HCT116 (cell line): ENCODE data around the gene VEPH1. TPM values are rescaled to one million over a fixed set of nuclear protein-coding genes. Genes with fewer than 3 reads are reported as not detected.

ENCODE experiments used
- ATAC-seq: fragments of 200-7000 bp; cut with Tn5 transposase; 2 replicates; pipeline ENCODE4 v1.9.1; 2020; ENCODE audit warnings: mild to moderate bottlenecking, moderate library complexity
- BruUV-seq: library from RNA; stranded (reverse); fragments of 400-500 nt; replicated peaks from 2 replicates; lab custom pipeline; 2021; lab: Mats Ljungman, UMichigan
- CTCF ChIA-PET: fragments of 300-600 bp; sonication (Branson Sonifier 250); formaldehyde crosslinking; loops from one replicate; lab custom pipeline; 2021; ENCODE audit warnings: antibody characterized with exemption; lab: Charles Lee
- POLR2A ChIA-PET: fragments of 300-600, 350-600 bp; sonication (Branson Sonifier 250); formaldehyde crosslinking; loops from one replicate; lab custom pipeline; 2021; ENCODE audit warnings: antibody characterized with exemption; lab: Charles Lee
- RAD21 ChIA-PET, 2 experiments: fragments of 300-600 bp; sonication (Branson Sonifier 250); formaldehyde crosslinking; loops; one replicate each; lab custom pipeline; 2023; ENCODE audit warnings: low total read pairs in 2 of 2; ENCODE audit not compliant: uncharacterized antibody in 2 of 2, unreplicated experiment in 2 of 2, low non-redundant PET in 1 of 2; lab: Charles Lee
- DNase-seq: peaks from one replicate; pipeline ENCODE4 v3.0.0-alpha.2; 2010; ENCODE audit warnings: low read depth, low spot score
- H2AFZ ChIP-seq: fragments of 200-600 bp; shearing (Covaris generic), sonication (generic); 2 replicates; pipeline ENCODE4 v1.6.1; 2017; ENCODE audit warnings: low read depth, mixed run types, mixed read lengths, antibody characterized with exemption, low read length; ENCODE audit not compliant: poor library complexity, severe bottlenecking
- H3K27ac ChIP-seq: 2 replicates; pipeline ENCODE4 v1.5.1; 2012; ENCODE audit warnings: low read depth, low read length
- H3K27me3 ChIP-seq: fragments of 200-600 bp; sonication (generic); 2 replicates; pipeline ENCODE4 v1.6.1; 2016; ENCODE audit warnings: mixed run types, low read length, mixed read lengths; ENCODE audit not compliant: insufficient read depth
- H3K36me3 ChIP-seq, 2 experiments: fragments of 200-500 bp in 1 of 2; fragments of 200-600 bp in 1 of 2; sonication (Bioruptor generic) in 1 of 2; sonication (generic) in 1 of 2; 2 replicates each; pipeline versions ENCODE4 v1.5.1 to v1.6.1; 2014 to 2016; ENCODE audit warnings: low read length in 2 of 2, inconsistent platforms in 1 of 2, mixed read lengths in 1 of 2, mixed run types in 1 of 2; ENCODE audit not compliant: insufficient read depth in 2 of 2, control insufficient read depth in 1 of 2
- H3K4me1 ChIP-seq, 2 experiments: fragments of 200-600 bp in 1 of 2; sonication (generic) in 1 of 2; 2 replicates each; pipeline versions ENCODE4 v1.5.1 to v1.6.1; 2012 to 2017; ENCODE audit warnings: low read length in 2 of 2, inconsistent platforms in 1 of 2, mild to moderate bottlenecking in 1 of 2, mixed read lengths in 1 of 2, mixed run types in 1 of 2, moderate library complexity in 1 of 2; ENCODE audit not compliant: insufficient read depth in 2 of 2, control insufficient read depth in 1 of 2
- H3K4me2 ChIP-seq: fragments of 200-600 bp; sonication (generic); 2 replicates; pipeline ENCODE4 v1.6.1; 2017; ENCODE audit warnings: mixed run types, low read length, mixed read lengths
- H3K4me3 ChIP-seq, 2 experiments: fragments of 200-600 bp in 1 of 2; sonication (generic) in 1 of 2; replicated peaks in 1 of 2; 2 replicates each; pipeline ENCODE4 v1.5.1; 2011 to 2016; ENCODE audit warnings: low read length in 2 of 2, control low read depth in 1 of 2, low read depth in 1 of 2, mild to moderate bottlenecking in 1 of 2, mixed read lengths in 1 of 2, mixed run types in 1 of 2
- H3K79me2 ChIP-seq: fragments of 200-600 bp; sonication (generic); 2 replicates; pipeline ENCODE4 v1.6.1; 2017; ENCODE audit warnings: mild to moderate bottlenecking, mixed run types, low read length, moderate library complexity, mixed read lengths; ENCODE audit not compliant: insufficient read depth
- H3K9ac ChIP-seq: fragments of 200-600 bp; sonication (generic); 2 replicates; pipeline ENCODE4 v1.6.1; 2016; ENCODE audit warnings: low read length, mixed read lengths
- H3K9me2 ChIP-seq: fragments of 200-600 bp; sonication (generic), shearing (Covaris generic); 2 replicates; pipeline ENCODE4 v1.6.1; 2017; ENCODE audit warnings: mixed run types, mild to moderate bottlenecking, moderate library complexity; ENCODE audit not compliant: insufficient read depth
- H3K9me3 ChIP-seq, 2 experiments: fragments of 200-500 bp in 1 of 2; fragments of 200-600 bp in 1 of 2; sonication (Bioruptor generic) in 1 of 2; sonication (generic) in 1 of 2; 2 replicates each; pipeline ENCODE4 v1.6.1; 2014 to 2017; ENCODE audit warnings: low read length in 2 of 2, mixed read lengths in 2 of 2, inconsistent platforms in 1 of 2, low read depth in 1 of 2, mild to moderate bottlenecking in 1 of 2, mixed run types in 1 of 2, moderate library complexity in 1 of 2; ENCODE audit not compliant: control insufficient read depth in 1 of 2, insufficient read depth in 1 of 2
- H4K20me1 ChIP-seq: fragments of 200-600 bp; sonication (generic), shearing (Covaris generic); 2 replicates; pipeline ENCODE4 v1.6.1; 2017; ENCODE audit warnings: mixed run types, mild to moderate bottlenecking, moderate library complexity; ENCODE audit not compliant: insufficient read depth
- ATF3 ChIP-seq: IDR thresholded peaks from 2 replicates; pipeline ENCODE4 v1.6.1; 2012
- CBX3 ChIP-seq: IDR thresholded peaks from 2 replicates; pipeline ENCODE4 v1.6.1; 2012; ENCODE audit warnings: low read depth
- CEBPB ChIP-seq: IDR thresholded peaks from 2 replicates; pipeline ENCODE4 v1.6.1; 2012; ENCODE audit warnings: low read depth
- CTCF ChIP-seq, 3 experiments: fragments of 200-600 bp in 1 of 3; sonication (generic) in 1 of 3; IDR thresholded peaks in 2 of 3; conservative IDR thresholded peaks in 1 of 3; 2 replicates each; pipeline ENCODE4 v1.5.1; 2012 to 2017; ENCODE audit warnings: low read depth in 2 of 3, low read length in 2 of 3, antibody characterized with exemption in 1 of 3, borderline replicate concordance in 1 of 3, control low read depth in 1 of 3, mild to moderate bottlenecking in 1 of 3, mixed read lengths in 1 of 3, mixed run types in 1 of 3, moderate library complexity in 1 of 3; ENCODE audit not compliant: insufficient read depth in 1 of 3
- EGR1 ChIP-seq: IDR thresholded peaks from 2 replicates; pipeline ENCODE4 v1.6.1; 2012; ENCODE audit warnings: low read depth
- ELF1 ChIP-seq: IDR thresholded peaks from 2 replicates; pipeline ENCODE4 v1.6.1; 2012; ENCODE audit warnings: low read depth, borderline replicate concordance
- EZH2 ChIP-seq: fragments of 200-600 bp; sonication (generic); IDR thresholded peaks from 2 replicates; pipeline ENCODE4 v1.6.1; 2017; ENCODE audit warnings: antibody characterized with exemption, mixed run types
- EZH2phosphoT487 ChIP-seq: fragments of 200-600 bp; IDR thresholded peaks from 2 replicates; pipeline ENCODE4 v1.6.1; 2018; ENCODE audit warnings: antibody characterized with exemption, borderline replicate concordance
- FOSL1 ChIP-seq: IDR thresholded peaks from 2 replicates; pipeline ENCODE4 v1.6.1; 2012; ENCODE audit warnings: low read depth
- JUND ChIP-seq: IDR thresholded peaks from 2 replicates; pipeline ENCODE4 v1.6.1; 2012
- POLR2A ChIP-seq: IDR thresholded peaks from 2 replicates; pipeline ENCODE4 v1.7.0; 2011; ENCODE audit warnings: borderline replicate concordance; ENCODE audit not compliant: insufficient read depth, insufficient read length; ENCODE audit errors: extremely low read depth
- POLR2AphosphoS5 ChIP-seq: IDR thresholded peaks from 2 replicates; pipeline ENCODE4 v1.6.1; 2011; ENCODE audit warnings: mild to moderate bottlenecking, low read depth, low read length, moderate library complexity
- RAD21 ChIP-seq: IDR thresholded peaks from 2 replicates; pipeline ENCODE4 v1.6.1; 2012; ENCODE audit warnings: low read depth, mild to moderate bottlenecking
- SIN3A ChIP-seq: IDR thresholded peaks from 2 replicates; pipeline ENCODE4 v1.6.1; 2012; ENCODE audit warnings: low read depth
- SRF ChIP-seq: IDR thresholded peaks from 2 replicates; pipeline ENCODE4 v1.6.1; 2012; ENCODE audit warnings: low read depth
- TCF7L2 ChIP-seq: IDR thresholded peaks from 2 replicates; pipeline ENCODE4 v1.7.0; 2011; ENCODE audit warnings: borderline replicate concordance, inconsistent platforms; ENCODE audit not compliant: insufficient read depth, insufficient read length; ENCODE audit errors: extremely low read depth
- ZFX ChIP-seq: fragments of 450-650 bp; IDR thresholded peaks from 2 replicates; pipeline ENCODE4 v1.6.1; 2017
- ZNF274 ChIP-seq: fragments of 200-500 bp; sonication (Bioruptor generic); IDR thresholded peaks from 2 replicates; pipeline ENCODE4 v1.6.1; 2014; ENCODE audit warnings: mild to moderate bottlenecking, low read depth, low read length, inconsistent platforms
- intact Hi-C: fragments of 100-400 bp; cut with micrococcal nuclease; formaldehyde crosslinking; loops from 2 replicates; pipeline ENCODE4 v1.10.0; 2022
- total RNA-seq: library from RNA; stranded (reverse); gene quantifications from one replicate; pipeline ENCODE4 v1.2.1, GENCODE V29; 2021; ENCODE audit not compliant: unreplicated experiment
- TF ChIP-seq, protein P1 (sequence below): IDR thresholded peaks from 2 replicates; pipeline ENCODE4 v1.6.1; 2012
- TF ChIP-seq, protein P2 (sequence below): IDR thresholded peaks from 2 replicates; pipeline ENCODE4 v1.6.1; 2011; ENCODE audit warnings: mild to moderate bottlenecking, low read length, moderate library complexity; ENCODE audit not compliant: insufficient replicate concordance; ENCODE audit errors: extremely low read depth

VEPH1 gene
- total RNA-seq, 1 experiment from 2014 or later = 4.9 TPM

- H3K4me3 ChIP-seq = no peak overlapping the region
- H3K9me3 ChIP-seq = no peaks in the 10 kb centered on the region
- intact Hi-C loops = no loop called here
- ATAC-seq = no peak
- no peaks in the 10 kb centered on the region for H3K36me3 ChIP-seq
- no peaks in the 10 kb centered on the region for H3K27me3 ChIP-seq
- H3K9me2 ChIP-seq = no peaks in the 10 kb centered on the region
- no peak overlapping the region for H3K4me2 ChIP-seq
- TF ChIP-seq JUND (no peak), CBX3 (no peak), CTCF (IDR thresholded peaks at IDR 0.05 in 2 of 3, conservative IDR thresholded peaks at IDR 0.05 in 1 of 3; ENCODE audit: borderline replicate concordance in 1 of 3, insufficient read depth in 1 of 3, low read depth in 2 of 3, low read length in 2 of 3) (no peak), TCF7L2 (no peak), ELF1 (no peak), ZFX (no peak), POLR2AphosphoS5 (no peak), ATF3 (no peak), EZH2 (no peak), SIN3A (no peak), POLR2A (no peak), SRF (no peak), RAD21 (no peak), FOSL1 (no peak), ZNF274 (no peak), CEBPB (no peak), EZH2phosphoT487 (no peak), EGR1 (no peak)
- TF ChIP-seq, protein P1, sequence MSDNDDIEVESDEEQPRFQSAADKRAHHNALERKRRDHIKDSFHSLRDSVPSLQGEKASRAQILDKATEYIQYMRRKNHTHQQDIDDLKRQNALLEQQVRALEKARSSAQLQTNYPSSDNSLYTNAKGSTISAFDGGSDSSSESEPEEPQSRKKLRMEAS = no peak
- TF ChIP-seq, protein P2, sequence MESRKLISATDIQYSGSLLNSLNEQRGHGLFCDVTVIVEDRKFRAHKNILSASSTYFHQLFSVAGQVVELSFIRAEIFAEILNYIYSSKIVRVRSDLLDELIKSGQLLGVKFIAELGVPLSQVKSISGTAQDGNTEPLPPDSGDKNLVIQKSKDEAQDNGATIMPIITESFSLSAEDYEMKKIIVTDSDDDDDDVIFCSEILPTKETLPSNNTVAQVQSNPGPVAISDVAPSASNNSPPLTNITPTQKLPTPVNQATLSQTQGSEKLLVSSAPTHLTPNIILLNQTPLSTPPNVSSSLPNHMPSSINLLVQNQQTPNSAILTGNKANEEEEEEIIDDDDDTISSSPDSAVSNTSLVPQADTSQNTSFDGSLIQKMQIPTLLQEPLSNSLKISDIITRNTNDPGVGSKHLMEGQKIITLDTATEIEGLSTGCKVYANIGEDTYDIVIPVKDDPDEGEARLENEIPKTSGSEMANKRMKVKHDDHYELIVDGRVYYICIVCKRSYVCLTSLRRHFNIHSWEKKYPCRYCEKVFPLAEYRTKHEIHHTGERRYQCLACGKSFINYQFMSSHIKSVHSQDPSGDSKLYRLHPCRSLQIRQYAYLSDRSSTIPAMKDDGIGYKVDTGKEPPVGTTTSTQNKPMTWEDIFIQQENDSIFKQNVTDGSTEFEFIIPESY = no peak
- no peaks in the 10 kb centered on the region for H3K79me2 ChIP-seq
- no peak for DNase-seq
- H3K27ac ChIP-seq = no peak overlapping the region
- H3K4me1 ChIP-seq = no peaks in the 10 kb centered on the region
- H3K9ac ChIP-seq = no peak overlapping the region
- H4K20me1 ChIP-seq = no peaks in the 10 kb centered on the region
- BruUV-seq = no TSS peak
- RAD21 ChIA-PET = no interaction called here
- CTCF ChIA-PET = no interaction called here
- POLR2A ChIA-PET = no interaction called here
- H2AFZ ChIP-seq = no peak overlapping the region
Measured at GRCh38 chr3:157274644-157275137, 228.5 kb downstream of the VEPH1 start.
